ENCODE measurements around the gene C1QC. TPM values are rescaled to one million over a fixed set of nuclear protein-coding genes. Genes with fewer than 3 reads are reported as not detected.

C1QC gene
- total and polyA plus RNA-seq, 4 experiments from 2014 or later = 3.3 to 3.8 TPM; not detected in 2

DNA sequence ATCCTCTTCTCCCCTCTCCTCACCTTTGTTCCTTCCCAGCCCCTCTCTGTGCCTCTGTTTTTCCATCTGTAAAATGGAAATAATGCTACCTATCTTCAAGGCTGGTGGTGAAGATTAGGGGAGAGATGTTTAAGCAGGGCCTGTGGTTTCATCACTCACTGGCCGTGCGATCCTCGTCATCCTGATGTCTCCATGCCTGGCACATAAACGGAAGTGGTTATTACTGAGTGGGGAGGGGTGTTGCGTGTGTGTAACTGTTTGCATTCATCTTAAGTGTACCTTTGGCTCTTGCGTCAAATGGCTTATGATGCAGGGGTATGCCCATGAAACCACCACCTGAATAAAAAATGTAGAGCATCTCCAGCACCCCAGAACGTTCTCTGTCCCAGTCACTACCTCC is 24.2 kb upstream of the C1QC start:
- Mint-ChIP-seq H3K9me3 (no peaks in the 10 kb centered on the region), H3K27me3 (peaks cover 29 to 33% of the 10 kb centered on the region in 2 donors), H3K27ac (no peak overlapping the region), H3K4me3 (no peak overlapping the region), H3K4me1 (no peaks in the 10 kb centered on the region), H3K36me3 (no peaks in the 10 kb centered on the region)
- ChIA-PET CTCF (ENCODE audit: partially characterized antibody) (no interaction called here), POLR2A (ENCODE audit: partially characterized antibody) (no interaction called here)
- Histone ChIP-seq H3K27me3 (ENCODE audit: insufficient read depth, low read length) (no peaks in the 10 kb centered on the region), H3K27ac (ENCODE audit: low read depth, low read length) (no peak overlapping the region), H3K9me3 (ENCODE audit: control insufficient read depth in 1 of 2, low read length in 2 of 2) (no peaks in the 10 kb centered on the region), H3K4me3 (ENCODE audit: low read length in 2 of 2) (no peak overlapping the region), H3K36me3 (ENCODE audit: insufficient read depth, low read length) (no peaks in the 10 kb centered on the region), H3K4me1 (ENCODE audit: insufficient read depth, low read length) (no peaks in the 10 kb centered on the region)
- intact Hi-C loops (cut with micrococcal nuclease) = no loop called here
- DNase-seq = no peak

DNA sequence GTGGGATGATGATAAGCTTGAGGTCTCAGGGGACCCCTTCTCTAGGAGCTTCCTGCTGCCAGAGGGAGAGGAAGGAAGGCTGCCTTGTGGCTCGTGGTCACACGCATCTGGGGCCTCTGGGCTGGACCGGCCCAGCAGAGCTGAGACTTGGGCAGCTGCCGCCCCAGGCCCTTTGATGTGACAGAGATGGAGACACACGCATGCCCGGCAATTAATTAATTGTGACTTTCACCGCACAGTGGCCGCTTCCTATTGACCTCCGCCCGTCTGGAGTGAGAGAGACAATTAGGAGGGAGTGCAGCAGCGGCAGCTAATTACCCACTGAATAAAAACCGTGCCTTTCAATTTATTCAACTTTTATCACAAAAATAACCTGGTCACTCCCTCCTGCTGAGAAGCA is 23.6 kb upstream of the C1QC start:
- Mint-ChIP-seq H3K27me3 (peaks cover 24 to 30% of the 10 kb centered on the region in 2 donors), H3K4me3 (no peak overlapping the region), H3K9me3 (no peaks in the 10 kb centered on the region), H3K4me1 (no peaks in the 10 kb centered on the region), H3K36me3 (no peaks in the 10 kb centered on the region), H3K27ac (no peak overlapping the region)
- ChIA-PET POLR2A (ENCODE audit: partially characterized antibody) (no interaction called here), CTCF (ENCODE audit: partially characterized antibody) (no interaction called here)
- Histone ChIP-seq H3K4me3 (ENCODE audit: low read length in 2 of 2) (no peak overlapping the region), H3K4me1 (ENCODE audit: insufficient read depth, low read length) (no peaks in the 10 kb centered on the region), H3K36me3 (ENCODE audit: insufficient read depth, low read length) (no peaks in the 10 kb centered on the region), H3K9me3 (ENCODE audit: control insufficient read depth in 1 of 2, low read length in 2 of 2) (no peaks in the 10 kb centered on the region), H3K27ac (ENCODE audit: low read depth, low read length) (no peak overlapping the region), H3K27me3 (ENCODE audit: insufficient read depth, low read length) (no peaks in the 10 kb centered on the region)
- intact Hi-C loops (cut with micrococcal nuclease) = no loop called here
- DNase-seq = no peak

- no peak overlapping the region for H3K27ac Mint-ChIP-seq
- H3K27ac ChIP-seq (ENCODE audit: low read depth, low read length) = no peak overlapping the region
- no peak overlapping the region for H3K4me3 Mint-ChIP-seq
- no peaks in the 10 kb centered on the region for H3K4me1 ChIP-seq (ENCODE audit: insufficient read depth, low read length)
- H3K4me3 ChIP-seq (ENCODE audit: low read length in 2 of 2) = no peak overlapping the region
- CTCF ChIA-PET (ENCODE audit: partially characterized antibody) = no interaction called here
- no peak for DNase-seq
- no peaks in the 10 kb centered on the region for H3K27me3 ChIP-seq (ENCODE audit: insufficient read depth, low read length)
- no peaks in the 10 kb centered on the region for H3K4me1 Mint-ChIP-seq
- H3K36me3 ChIP-seq (ENCODE audit: insufficient read depth, low read length) = no peaks in the 10 kb centered on the region
- H3K9me3 ChIP-seq (ENCODE audit: control insufficient read depth in 1 of 2, low read length in 2 of 2) = no peaks in the 10 kb centered on the region
- POLR2A ChIA-PET (ENCODE audit: partially characterized antibody) = no interaction called here
- H3K27me3 Mint-ChIP-seq = peaks cover 21 to 30% of the 10 kb centered on the region in 2 donors
- no peaks in the 10 kb centered on the region for H3K36me3 Mint-ChIP-seq
- intact Hi-C loops (cut with micrococcal nuclease) = no loop called here
- H3K9me3 Mint-ChIP-seq = no peaks in the 10 kb centered on the region
Observed at GRCh38 chr1:22621761-22622160, 21.7 kb upstream of the C1QC start.

DNA sequence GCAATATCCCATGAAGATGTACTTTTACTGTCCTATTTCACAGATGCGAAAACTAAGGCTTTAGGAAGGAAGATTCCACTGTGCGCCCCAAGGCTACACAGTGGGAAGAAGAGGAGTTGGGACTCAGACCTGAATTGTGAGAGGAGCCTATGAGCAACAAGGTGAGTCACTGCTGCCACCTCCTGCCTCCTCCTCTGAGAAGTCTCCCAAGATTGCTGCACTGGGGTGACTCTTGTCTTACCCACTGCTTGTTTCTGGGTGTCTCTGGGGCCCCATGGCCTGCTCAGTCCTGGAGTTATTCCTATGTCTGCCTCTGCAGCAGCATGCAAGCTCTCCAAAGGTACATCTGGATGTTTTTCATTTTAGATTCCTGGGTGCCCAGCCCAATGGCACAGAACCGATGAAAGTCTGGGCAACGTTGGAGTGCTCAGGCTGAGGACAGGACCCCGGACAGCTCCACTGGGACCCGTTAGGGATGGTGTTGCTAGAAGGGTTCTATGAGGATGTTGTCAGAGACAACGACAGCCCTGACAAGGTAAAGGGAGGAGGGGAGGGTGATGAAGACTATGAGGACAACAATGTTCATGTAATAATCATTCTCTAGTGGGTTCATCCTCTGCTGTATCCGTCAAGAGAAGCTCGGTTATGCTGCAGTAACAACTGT is 18.0 kb upstream of the C1QC start:
- Histone ChIP-seq H3K4me3 (ENCODE audit: low read length in 2 of 2) (no peak overlapping the region), H3K4me1 (ENCODE audit: insufficient read depth, low read length) (no peaks in the 10 kb centered on the region), H3K27me3 (ENCODE audit: insufficient read depth, low read length) (no peaks in the 10 kb centered on the region), H3K36me3 (ENCODE audit: insufficient read depth, low read length) (no peaks in the 10 kb centered on the region), H3K27ac (ENCODE audit: low read depth, low read length) (no peak overlapping the region), H3K9me3 (ENCODE audit: control insufficient read depth in 1 of 2, low read length in 2 of 2) (no peaks in the 10 kb centered on the region)
- peaks cover 0 to 1% (median 0%) of the 10 kb centered on the region in 8 donors for H3K9me3 Mint-ChIP-seq
- intact Hi-C loops (cut with micrococcal nuclease) = no loop called here
- H3K4me3 Mint-ChIP-seq = no peak overlapping the region
- H3K4me1 Mint-ChIP-seq = no peaks in the 10 kb centered on the region
- H3K27ac Mint-ChIP-seq = no peak overlapping the region
- DNase-seq = no peak
- no peaks in the 10 kb centered on the region for H3K36me3 Mint-ChIP-seq
- POLR2A ChIA-PET (ENCODE audit: partially characterized antibody) = no interaction called here
- peaks cover 20 to 33% of the 10 kb centered on the region in 2 donors for H3K27me3 Mint-ChIP-seq
- CTCF ChIA-PET (ENCODE audit: partially characterized antibody) = no interaction called here

DNA sequence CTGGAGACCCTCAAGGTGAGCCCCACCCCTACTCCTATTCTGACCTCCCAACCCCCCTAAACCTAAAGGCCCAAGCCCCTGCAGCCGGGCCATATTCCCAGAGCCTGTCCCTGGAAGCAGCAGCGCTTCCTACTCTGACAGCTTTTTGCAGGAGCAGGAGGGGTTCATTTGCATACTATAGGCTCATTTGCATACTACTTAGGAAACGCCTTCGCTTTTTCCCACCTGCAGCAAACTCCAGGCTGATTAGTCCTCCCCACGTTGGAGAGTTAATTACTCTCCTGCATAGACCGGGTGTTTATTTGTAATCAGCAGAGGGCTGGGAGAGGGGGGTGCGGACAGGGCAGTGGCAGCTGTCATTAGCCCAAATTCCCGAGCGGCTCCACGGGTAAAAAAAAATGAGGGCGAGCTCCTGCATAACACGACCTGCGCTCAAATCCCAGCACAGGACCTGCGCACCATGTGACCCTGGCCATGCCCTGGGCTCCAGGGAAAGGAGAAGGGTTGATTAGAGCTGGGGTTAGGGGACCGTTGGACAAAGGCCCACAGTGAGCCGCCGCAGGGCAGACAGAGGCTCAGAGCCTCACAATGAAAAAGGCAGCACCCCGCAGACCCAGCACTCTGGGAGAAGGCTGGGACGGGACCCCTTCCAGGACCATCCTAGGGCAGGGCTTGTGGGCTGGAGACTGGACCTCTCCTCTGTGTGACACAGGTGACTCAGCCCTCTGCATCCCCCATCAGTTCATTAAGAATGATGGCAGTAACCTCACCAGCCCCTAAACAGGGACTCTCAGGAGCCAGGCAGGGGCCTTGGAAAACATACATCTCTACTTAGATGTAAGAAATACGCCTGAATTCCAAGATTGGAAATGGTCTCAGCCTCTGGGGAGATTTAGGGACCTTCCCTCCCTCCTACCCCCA is 16.9 kb upstream of the C1QC start:
- no peak overlapping the region for H3K27ac ChIP-seq (ENCODE audit: low read depth, low read length)
- no peak for DNase-seq
- Mint-ChIP-seq H3K4me3 (no peak overlapping the region), H3K4me1 (no peaks in the 10 kb centered on the region), H3K9me3 (peaks cover 0 to 1% (median 0%) of the 10 kb centered on the region in 8 donors), H3K27me3 (peaks cover 17 to 39% of the 10 kb centered on the region in 2 donors), H3K27ac (no peak overlapping the region), H3K36me3 (no peaks in the 10 kb centered on the region)
- no peaks in the 10 kb centered on the region for H3K4me1 ChIP-seq (ENCODE audit: insufficient read depth, low read length)
- no peaks in the 10 kb centered on the region for H3K27me3 ChIP-seq (ENCODE audit: insufficient read depth, low read length)
- no peaks in the 10 kb centered on the region for H3K36me3 ChIP-seq (ENCODE audit: insufficient read depth, low read length)
- no peaks in the 10 kb centered on the region for H3K9me3 ChIP-seq (ENCODE audit: control insufficient read depth in 1 of 2, low read length in 2 of 2)
- H3K4me3 ChIP-seq (ENCODE audit: low read length in 2 of 2) = no peak overlapping the region
- CTCF ChIA-PET (ENCODE audit: partially characterized antibody) = no interaction called here
- intact Hi-C loops (cut with micrococcal nuclease) = no loop called here
- POLR2A ChIA-PET (ENCODE audit: partially characterized antibody) = no interaction called here

- CTCF ChIA-PET (ENCODE audit: partially characterized antibody) = no interaction called here
- Histone ChIP-seq H3K27ac (ENCODE audit: low read depth, low read length) (no peak overlapping the region), H3K36me3 (ENCODE audit: insufficient read depth, low read length) (no peaks in the 10 kb centered on the region), H3K27me3 (ENCODE audit: insufficient read depth, low read length) (no peaks in the 10 kb centered on the region), H3K9me3 (ENCODE audit: control insufficient read depth in 1 of 2, low read length in 2 of 2) (no peaks in the 10 kb centered on the region), H3K4me3 (ENCODE audit: low read length in 2 of 2) (no peak overlapping the region), H3K4me1 (ENCODE audit: insufficient read depth, low read length) (no peaks in the 10 kb centered on the region)
- H3K9me3 Mint-ChIP-seq = peaks cover 0 to 1% (median 0%) of the 10 kb centered on the region in 8 donors
- POLR2A ChIA-PET (ENCODE audit: partially characterized antibody) = no interaction called here
- H3K36me3 Mint-ChIP-seq = no peaks in the 10 kb centered on the region
- H3K27me3 Mint-ChIP-seq = peaks cover 19 to 44% of the 10 kb centered on the region in 2 donors
- no peak overlapping the region for H3K27ac Mint-ChIP-seq
- no peak overlapping the region for H3K4me3 Mint-ChIP-seq
- DNase-seq = no peak
- no peaks in the 10 kb centered on the region for H3K4me1 Mint-ChIP-seq
- intact Hi-C loops (cut with micrococcal nuclease) = no loop called here
Observed at GRCh38 chr1:22627331-22627730, 16.1 kb upstream of the C1QC start.

GRCh38 chr1:22628698-22629444 is 14.6 kb upstream of the C1QC start:
- H3K36me3 ChIP-seq (ENCODE audit: insufficient read depth, low read length) = no peaks in the 10 kb centered on the region
- no peak overlapping the region for H3K27ac ChIP-seq (ENCODE audit: low read depth, low read length)
- intact Hi-C loops (cut with micrococcal nuclease) = no loop called here
- Mint-ChIP-seq H3K4me1 (no peaks in the 10 kb centered on the region), H3K4me3 (no peak overlapping the region), H3K27me3 (peaks cover 19 to 38% of the 10 kb centered on the region in 2 donors), H3K27ac (no peak overlapping the region), H3K9me3 (peaks cover 0 to 1% (median 0%) of the 10 kb centered on the region in 8 donors), H3K36me3 (no peaks in the 10 kb centered on the region)
- H3K27me3 ChIP-seq (ENCODE audit: insufficient read depth, low read length) = no peaks in the 10 kb centered on the region
- no peaks in the 10 kb centered on the region for H3K9me3 ChIP-seq (ENCODE audit: control insufficient read depth in 1 of 2, low read length in 2 of 2)
- ChIA-PET CTCF (ENCODE audit: partially characterized antibody) (no interaction called here), POLR2A (ENCODE audit: partially characterized antibody) (no interaction called here)
- DNase-seq = no peak
- no peaks in the 10 kb centered on the region for H3K4me1 ChIP-seq (ENCODE audit: insufficient read depth, low read length)
- no peak overlapping the region for H3K4me3 ChIP-seq (ENCODE audit: low read length in 2 of 2)
